Esophagus squamous epithelium (tissue), 5 donors: Measurements from ENCODE around the gene GALK2. TPM values are rescaled to one million over a fixed set of nuclear protein-coding genes. Genes with fewer than 3 reads are reported as not detected.

Source experiments
- DNase-seq: peaks from one replicate; lab custom pipeline; 2025; lab: John Stamatoyannopoulos, UW
- H3K27ac ChIP-seq, 4 donors: fragments of 200-600 bp; sonication (generic); one replicate each; pipeline ENCODE4 v1.5.1; 2016 to 2019; ENCODE audit warnings: mild to moderate bottlenecking in 1 of 4
- H3K27me3 ChIP-seq, 4 donors: fragments of 200-600 bp; sonication (generic); 1 replicate in 3 of 4; 2 replicates in 1 of 4; pipeline versions ENCODE4 v1.5.1 to v1.6.0; 2017 to 2021; ENCODE audit warnings: antibody characterized with exemption in 1 of 4
- H3K36me3 ChIP-seq, 3 donors: fragments of 200-600 bp; sonication (generic); one replicate each; pipeline ENCODE4 v1.5.1; 2016 to 2019
- H3K4me1 ChIP-seq, 3 donors: fragments of 200-600 bp; sonication (generic); one replicate each; pipeline ENCODE4 v1.5.1; 2017 to 2019
- H3K4me3 ChIP-seq, 4 donors: fragments of 200-600 bp; sonication (generic); 1 replicate in 3 of 4; 2 replicates in 1 of 4; pipeline ENCODE4 v1.5.1; 2016 to 2019; ENCODE audit warnings: mild to moderate bottlenecking in 2 of 4, moderate library complexity in 1 of 4
- H3K9me3 ChIP-seq, 3 donors: fragments of 200-600 bp; sonication (generic); one replicate each; pipeline ENCODE4 v1.5.1; 2016 to 2019
- POLR2A ChIP-seq, 4 donors: fragments of 450-650 bp; IDR thresholded peaks; one replicate each; pipeline ENCODE4 v1.6.1; 2017; ENCODE audit warnings: antibody characterized with exemption in 4 of 4, mild to moderate bottlenecking in 4 of 4, moderate library complexity in 3 of 4
- WGBS, 2 donors: methylation state at CpG; one replicate each; pipeline ENCODE4 v1.1.5; 2018; 5-methylcytosine and 5-hydroxymethylcytosine counted together
- intact Hi-C: fragments of 100-400 bp; cut with DNase I; formaldehyde crosslinking; loops from one replicate; pipeline ENCODE4 v1.15.0; 2022
- total RNA-seq, 4 donors: library from RNA; depleted of rRNA; stranded (reverse); fragments of >200 nt; gene quantifications; one replicate each; pipeline ENCODE4 v1.1.0, GENCODE V29; 2016
- TF ChIP-seq, protein P1 (sequence below), 6 experiments: fragments of 450-650 bp in 4 of 6; fragments of 200-600 bp in 2 of 6; sonication (generic) in 2 of 6; IDR thresholded peaks; one replicate each; pipeline ENCODE4 v1.5.1; 2016 to 2019; ENCODE audit warnings: antibody characterized with exemption in 6 of 6, mild to moderate bottlenecking in 4 of 6, moderate library complexity in 4 of 6
- donor health status: DM: yes; HTN: yes; CAD: no.

Gene GALK2
- total RNA-seq, 4 donors from 2014 or later, result 7.2 to 30.5 (median 21.4) TPM

DNA sequence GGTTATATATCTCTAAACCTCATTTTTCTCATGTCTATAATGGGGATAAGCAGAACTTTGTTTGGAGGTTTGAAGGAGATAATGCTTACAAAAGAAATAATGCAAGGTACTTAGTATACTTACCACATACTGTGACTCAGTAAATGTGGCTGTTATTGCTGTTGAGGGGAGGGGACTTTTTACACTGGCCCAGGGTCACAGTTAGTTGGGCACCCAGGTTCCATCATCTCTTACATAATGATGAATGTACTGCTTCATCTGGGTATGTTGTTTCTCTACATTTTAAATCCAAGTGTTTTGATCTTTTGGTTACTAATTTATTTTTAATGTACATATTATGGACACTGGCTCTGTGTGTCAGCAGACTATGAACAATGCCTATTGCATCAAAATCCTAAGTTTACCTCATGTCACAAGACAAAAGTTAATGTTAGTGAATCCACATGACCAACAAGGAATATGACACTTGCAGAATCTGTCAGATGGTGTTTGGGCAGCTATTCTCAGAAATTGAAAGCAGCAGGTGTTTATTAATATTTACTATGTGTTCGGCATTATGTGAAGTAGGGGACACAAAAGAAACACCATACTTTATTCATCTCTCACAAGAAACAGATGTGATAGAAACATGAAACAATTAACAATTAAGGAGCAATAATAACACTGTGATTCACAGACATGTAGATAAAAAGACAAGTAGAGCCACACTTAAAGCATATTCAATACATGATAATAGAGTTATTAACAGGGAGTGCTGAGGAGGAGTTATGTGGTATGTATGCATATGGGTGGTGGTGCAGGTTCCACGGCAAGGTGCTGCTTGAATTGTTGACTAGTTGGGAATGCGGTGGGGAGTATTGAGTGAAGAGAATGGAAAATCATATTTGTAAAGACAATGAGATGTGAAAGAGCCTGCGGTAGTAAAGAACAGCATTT lies 109.7 kb downstream of the GALK2 start:
- intact Hi-C loops, result no loop called here
- Histone ChIP-seq H3K36me3 (peaks cover 0 to 41% (median 0%) of the 10 kb centered on the region in 3 donors), H3K27me3 (no peaks in the 10 kb centered on the region), H3K27ac (no peak overlapping the region), H3K9me3 (no peaks in the 10 kb centered on the region), H3K4me3 (no peak overlapping the region), H3K4me1 (no peaks in the 10 kb centered on the region)
- no peak for TF ChIP-seq POLR2A (IDR thresholded peaks at IDR 0.05)
- TF ChIP-seq, protein P1, sequence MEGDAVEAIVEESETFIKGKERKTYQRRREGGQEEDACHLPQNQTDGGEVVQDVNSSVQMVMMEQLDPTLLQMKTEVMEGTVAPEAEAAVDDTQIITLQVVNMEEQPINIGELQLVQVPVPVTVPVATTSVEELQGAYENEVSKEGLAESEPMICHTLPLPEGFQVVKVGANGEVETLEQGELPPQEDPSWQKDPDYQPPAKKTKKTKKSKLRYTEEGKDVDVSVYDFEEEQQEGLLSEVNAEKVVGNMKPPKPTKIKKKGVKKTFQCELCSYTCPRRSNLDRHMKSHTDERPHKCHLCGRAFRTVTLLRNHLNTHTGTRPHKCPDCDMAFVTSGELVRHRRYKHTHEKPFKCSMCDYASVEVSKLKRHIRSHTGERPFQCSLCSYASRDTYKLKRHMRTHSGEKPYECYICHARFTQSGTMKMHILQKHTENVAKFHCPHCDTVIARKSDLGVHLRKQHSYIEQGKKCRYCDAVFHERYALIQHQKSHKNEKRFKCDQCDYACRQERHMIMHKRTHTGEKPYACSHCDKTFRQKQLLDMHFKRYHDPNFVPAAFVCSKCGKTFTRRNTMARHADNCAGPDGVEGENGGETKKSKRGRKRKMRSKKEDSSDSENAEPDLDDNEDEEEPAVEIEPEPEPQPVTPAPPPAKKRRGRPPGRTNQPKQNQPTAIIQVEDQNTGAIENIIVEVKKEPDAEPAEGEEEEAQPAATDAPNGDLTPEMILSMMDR (IDR thresholded peaks at IDR 0.05), result no peak
- no peak for DNase-seq
- WGBS, 2 donors, result 90 to 92% methylated on average over 4 of the region's 4 CpGs

DNA sequence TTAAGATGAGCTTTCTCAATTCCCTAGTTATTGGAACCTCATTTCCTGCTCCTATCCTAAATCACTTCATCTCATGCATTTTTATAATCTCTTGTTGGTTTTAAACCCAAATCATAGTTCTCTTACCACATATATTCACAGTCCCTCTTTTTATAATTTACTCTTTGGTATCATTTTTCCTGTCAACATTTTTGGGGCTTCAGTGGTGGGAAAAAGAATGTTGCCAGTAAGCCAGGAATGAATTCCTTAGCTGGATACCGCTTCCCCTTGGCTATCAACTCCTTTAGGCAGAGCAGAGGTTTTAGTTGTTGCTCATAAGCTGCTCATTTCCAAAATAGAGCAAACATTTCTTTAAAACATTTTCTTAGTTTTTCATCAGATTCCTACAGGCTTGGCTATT lies 112.3 kb downstream of the GALK2 start:
- TF ChIP-seq POLR2A (IDR thresholded peaks at IDR 0.05), result no peak
- TF ChIP-seq, protein P1 (IDR thresholded peaks at IDR 0.05), result no peak
- H3K36me3 ChIP-seq, result peaks cover 0 to 54% (median 3%) of the 10 kb centered on the region in 3 donors
- 83 to 88% methylated on average over 1 of the region's 1 CpG for WGBS, 2 donors

DNA sequence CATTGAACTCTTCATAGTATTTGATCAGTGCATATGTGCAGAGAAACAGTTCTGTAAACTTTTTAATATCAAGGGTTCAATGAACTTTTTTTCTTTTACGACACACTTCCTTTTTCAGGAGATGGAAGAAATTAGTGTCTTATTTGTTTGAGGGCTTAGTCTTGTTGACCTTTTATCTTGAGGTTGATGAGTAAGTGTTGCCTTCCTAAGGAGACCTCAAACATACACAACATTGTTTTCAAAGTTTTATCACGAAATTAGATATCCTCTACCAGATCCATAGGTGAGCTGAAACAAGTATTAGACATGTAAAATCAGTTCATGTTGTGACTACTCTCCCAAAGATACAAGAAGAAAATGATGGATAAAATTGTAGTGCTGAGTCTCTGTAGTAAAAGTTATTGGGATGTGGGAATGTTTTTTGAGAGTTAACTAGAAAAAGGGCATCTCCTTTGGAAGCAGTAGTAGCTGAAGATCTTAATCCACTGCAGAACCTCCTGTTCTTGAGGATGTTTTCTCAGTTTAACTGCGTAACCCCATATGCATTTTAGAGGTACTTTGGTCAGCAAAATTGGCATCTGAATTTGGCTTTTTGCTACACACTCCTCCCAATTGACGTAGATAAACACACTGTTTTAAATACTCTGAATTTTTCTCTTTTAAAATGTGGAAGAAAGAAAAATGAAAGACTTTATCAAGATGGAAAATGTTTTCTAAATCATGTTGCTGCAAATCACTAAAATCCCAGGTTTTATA lies 116.8 kb downstream of the GALK2 start:
- Histone ChIP-seq H3K9me3 (no peaks in the 10 kb centered on the region), H3K36me3 (peaks cover 0 to 64% (median 3%) of the 10 kb centered on the region in 3 donors)

More for the DNA sequence above, 112.3 kb downstream of the GALK2 start:
- Histone ChIP-seq H3K27me3 (no peaks in the 10 kb centered on the region), H3K27ac (no peak overlapping the region), H3K4me3 (no peak overlapping the region), H3K9me3 (no peaks in the 10 kb centered on the region), H3K4me1 (no peaks in the 10 kb centered on the region)
- DNase-seq, result no peak
- intact Hi-C loops, result no loop called here

DNA sequence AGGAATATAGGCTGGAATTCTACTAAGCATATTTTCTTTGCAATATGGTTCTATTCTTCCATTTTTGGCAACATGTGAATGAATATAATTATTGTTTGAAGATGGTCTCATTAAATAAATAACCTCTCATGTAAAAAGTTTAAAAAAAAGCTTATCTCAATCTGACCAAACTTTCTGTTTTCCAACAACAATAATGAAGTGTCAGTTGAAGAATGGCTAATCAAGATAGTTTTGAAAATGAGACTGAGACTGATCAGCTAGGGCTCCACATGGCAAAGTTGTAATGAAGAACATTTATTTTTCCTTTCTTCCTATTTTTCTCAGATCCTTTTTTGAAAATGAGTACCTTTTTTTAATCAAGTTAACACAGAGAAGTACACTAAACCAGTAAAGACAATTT lies 117.4 kb downstream of the GALK2 start:
- intact Hi-C loops, result no loop called here
- H3K27ac ChIP-seq, result no peak overlapping the region
- no peaks in the 10 kb centered on the region for H3K9me3 ChIP-seq
- peaks cover 0 to 63% (median 3%) of the 10 kb centered on the region in 3 donors for H3K36me3 ChIP-seq
- no peaks in the 10 kb centered on the region for H3K4me1 ChIP-seq
- H3K27me3 ChIP-seq, result no peaks in the 10 kb centered on the region
- no peak for DNase-seq
- no peak overlapping the region for H3K4me3 ChIP-seq
- TF ChIP-seq, protein P1 (IDR thresholded peaks at IDR 0.05), result no peak
- TF ChIP-seq POLR2A (IDR thresholded peaks at IDR 0.05), result no peak

More for the DNA sequence above, 116.8 kb downstream of the GALK2 start:
- 72 to 80% methylated on average over 4 of the region's 4 CpGs for WGBS, 2 donors
- intact Hi-C loops, result no loop called here
- Histone ChIP-seq H3K4me1 (no peaks in the 10 kb centered on the region), H3K27me3 (no peaks in the 10 kb centered on the region), H3K27ac (no peak overlapping the region), H3K4me3 (no peak overlapping the region)
- TF ChIP-seq POLR2A (IDR thresholded peaks at IDR 0.05), result no peak
- TF ChIP-seq, protein P1 (IDR thresholded peaks at IDR 0.05), result no peak
- no peak for DNase-seq
